HG02973 (cell line): ENCODE results near the gene RELN.

Source experiments
- ATAC-seq: cut with Tn5 transposase; IDR thresholded peaks from one replicate; pipeline ENCODE4 v1.9.1; 2021; ENCODE audit warnings: moderate library complexity; ENCODE audit not compliant: unreplicated experiment

RELN gene

GRCh38 chr7:103687951-103688350 lies 301.5 kb downstream of the RELN start:
- ATAC-seq = no peak

GRCh38 chr7:103687272-103687671 lies 302.2 kb downstream of the RELN start:
- ATAC-seq = no peak

GRCh38 chr7:103686763-103687162 lies 302.7 kb downstream of the RELN start:
- ATAC-seq = no peak

GRCh38 chr7:103686064-103686463 lies 303.4 kb downstream of the RELN start:
- no peak for ATAC-seq

GRCh38 chr7:103685646-103686045 lies 303.8 kb downstream of the RELN start:
- no peak for ATAC-seq

- ATAC-seq = no peak
These were observed 306.1 kb downstream of the RELN start for GRCh38 chr7:103683348-103683747.

- no peak for ATAC-seq
These were observed 309.0 kb downstream of the RELN start for GRCh38 chr7:103680161-103681144.

- no peak for ATAC-seq
These were observed 310.0 kb downstream of the RELN start for GRCh38 chr7:103679151-103680132.

GRCh38 chr7:103668279-103668941 lies 321.0 kb downstream of the RELN start:
- ATAC-seq = no peak

GRCh38 chr7:103666326-103666725 lies 323.1 kb downstream of the RELN start:
- no peak for ATAC-seq

- ATAC-seq = no peak
These were observed 324.9 kb downstream of the RELN start for GRCh38 chr7:103664577-103664976.

- ATAC-seq = no peak
These were observed 328.7 kb downstream of the RELN start for GRCh38 chr7:103660455-103661371.

- no peak for ATAC-seq
These were observed 331.1 kb downstream of the RELN start for GRCh38 chr7:103658055-103659005.

- ATAC-seq = no peak
These were observed 332.0 kb downstream of the RELN start for GRCh38 chr7:103657474-103657894.

- no peak for ATAC-seq
These were observed 333.2 kb downstream of the RELN start for GRCh38 chr7:103656221-103656620.

GRCh38 chr7:103651593-103652377 lies 337.7 kb downstream of the RELN start:
- ATAC-seq = no peak

GRCh38 chr7:103649052-103649451 lies 340.4 kb downstream of the RELN start:
- ATAC-seq = no peak

GRCh38 chr7:103648135-103648534 lies 341.3 kb downstream of the RELN start:
- no peak for ATAC-seq
